Esophagus squamous epithelium (tissue), 5 donors: ENCODE results near the gene IRF4. TPM values are rescaled to one million over a fixed set of nuclear protein-coding genes. Genes with fewer than 3 reads are reported as not detected.

Source experiments
- DNase-seq: peaks from one replicate; lab custom pipeline; 2025; lab: John Stamatoyannopoulos, UW
- H3K27ac ChIP-seq, 4 donors: fragments of 200-600 bp; sonication (generic); one replicate each; pipeline ENCODE4 v1.5.1; 2016 to 2019; ENCODE audit warnings: mild to moderate bottlenecking in 1 of 4
- H3K27me3 ChIP-seq, 4 donors: fragments of 200-600 bp; sonication (generic); 1 replicate in 3 of 4; 2 replicates in 1 of 4; pipeline versions ENCODE4 v1.5.1 to v1.6.0; 2017 to 2021; ENCODE audit warnings: antibody characterized with exemption in 1 of 4
- H3K36me3 ChIP-seq, 3 donors: fragments of 200-600 bp; sonication (generic); one replicate each; pipeline ENCODE4 v1.5.1; 2016 to 2019
- H3K4me1 ChIP-seq, 3 donors: fragments of 200-600 bp; sonication (generic); one replicate each; pipeline ENCODE4 v1.5.1; 2017 to 2019
- H3K4me3 ChIP-seq, 4 donors: fragments of 200-600 bp; sonication (generic); 1 replicate in 3 of 4; 2 replicates in 1 of 4; pipeline ENCODE4 v1.5.1; 2016 to 2019; ENCODE audit warnings: mild to moderate bottlenecking in 2 of 4, moderate library complexity in 1 of 4
- H3K9me3 ChIP-seq, 3 donors: fragments of 200-600 bp; sonication (generic); one replicate each; pipeline ENCODE4 v1.5.1; 2016 to 2019
- CTCF ChIP-seq, 6 experiments: fragments of 450-650 bp in 4 of 6; fragments of 200-600 bp in 2 of 6; sonication (generic) in 2 of 6; IDR thresholded peaks; one replicate each; pipeline ENCODE4 v1.5.1; 2016 to 2019; ENCODE audit warnings: antibody characterized with exemption in 6 of 6, mild to moderate bottlenecking in 4 of 6, moderate library complexity in 4 of 6
- POLR2A ChIP-seq, 4 donors: fragments of 450-650 bp; IDR thresholded peaks; one replicate each; pipeline ENCODE4 v1.6.1; 2017; ENCODE audit warnings: antibody characterized with exemption in 4 of 4, mild to moderate bottlenecking in 4 of 4, moderate library complexity in 3 of 4
- WGBS, 2 donors: methylation state at CpG; one replicate each; pipeline ENCODE4 v1.1.5; 2018; 5-methylcytosine and 5-hydroxymethylcytosine counted together
- intact Hi-C: fragments of 100-400 bp; cut with DNase I; formaldehyde crosslinking; loops from one replicate; pipeline ENCODE4 v1.15.0; 2022
- total RNA-seq, 4 donors: library from RNA; depleted of rRNA; stranded (reverse); fragments of >200 nt; gene quantifications; one replicate each; pipeline ENCODE4 v1.1.0, GENCODE V29; 2016
- donor health status: DM: yes; HTN: yes; CAD: no.

Gene IRF4
- total RNA-seq, 4 donors from 2014 or later = 0.40 to 1.9 (median 1.2) TPM

DNA sequence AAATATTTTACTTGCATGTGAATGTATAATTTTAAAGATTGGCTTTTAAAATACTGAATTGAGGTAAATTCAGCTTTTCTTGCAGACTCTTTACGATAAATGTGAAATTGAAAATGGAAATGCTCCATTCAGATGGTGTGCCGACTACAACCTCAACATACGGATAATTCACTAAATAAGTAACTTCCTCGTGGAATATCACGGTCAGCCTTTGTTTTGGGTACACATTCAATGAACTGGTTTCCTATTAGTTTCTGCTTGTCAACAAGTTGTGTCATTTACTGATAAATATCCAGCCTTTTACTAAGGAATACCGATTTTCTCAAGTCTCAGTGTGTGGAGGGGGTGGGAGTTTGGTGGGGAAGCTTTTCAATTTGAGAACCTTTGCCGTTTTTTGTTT, 2.4 kb upstream of the IRF4 start:
- no peaks in the 10 kb centered on the region for H3K9me3 ChIP-seq
- intact Hi-C loops = no loop called here
- TF ChIP-seq POLR2A (IDR thresholded peaks at IDR 0.05) (no peak), CTCF (IDR thresholded peaks at IDR 0.05) (no peak)
- H3K36me3 ChIP-seq = no peaks in the 10 kb centered on the region
- no peak overlapping the region for H3K27ac ChIP-seq
- H3K4me3 ChIP-seq = no peak overlapping the region
- DNase-seq = no peak
- 76 to 82% methylated on average over 7 of the region's 7 CpGs for WGBS, 2 donors
- H3K27me3 ChIP-seq = peaks cover 9 to 99% (median 24%) of the 10 kb centered on the region in 4 donors
- H3K4me1 ChIP-seq = peaks cover 27 to 37% (median 28%) of the 10 kb centered on the region in 3 donors

GRCh38 chr6:389622-390021, 1.9 kb upstream of the IRF4 start:
- TF ChIP-seq POLR2A (IDR thresholded peaks at IDR 0.05) = no peak
- TF ChIP-seq CTCF (IDR thresholded peaks at IDR 0.05) = no peak
- no peak overlapping the region for H3K4me3 ChIP-seq
- no peak overlapping the region for H3K27ac ChIP-seq
- intact Hi-C loops = no loop called here
- H3K36me3 ChIP-seq = no peaks in the 10 kb centered on the region
- DNase-seq = no peak
- WGBS, 2 donors = 37 to 43% methylated on average over 8 of the region's 8 CpGs
- no peaks in the 10 kb centered on the region for H3K9me3 ChIP-seq
- peaks cover 9 to 99% (median 24%) of the 10 kb centered on the region in 4 donors for H3K27me3 ChIP-seq
- H3K4me1 ChIP-seq = peaks cover 27 to 39% (median 28%) of the 10 kb centered on the region in 3 donors

DNA sequence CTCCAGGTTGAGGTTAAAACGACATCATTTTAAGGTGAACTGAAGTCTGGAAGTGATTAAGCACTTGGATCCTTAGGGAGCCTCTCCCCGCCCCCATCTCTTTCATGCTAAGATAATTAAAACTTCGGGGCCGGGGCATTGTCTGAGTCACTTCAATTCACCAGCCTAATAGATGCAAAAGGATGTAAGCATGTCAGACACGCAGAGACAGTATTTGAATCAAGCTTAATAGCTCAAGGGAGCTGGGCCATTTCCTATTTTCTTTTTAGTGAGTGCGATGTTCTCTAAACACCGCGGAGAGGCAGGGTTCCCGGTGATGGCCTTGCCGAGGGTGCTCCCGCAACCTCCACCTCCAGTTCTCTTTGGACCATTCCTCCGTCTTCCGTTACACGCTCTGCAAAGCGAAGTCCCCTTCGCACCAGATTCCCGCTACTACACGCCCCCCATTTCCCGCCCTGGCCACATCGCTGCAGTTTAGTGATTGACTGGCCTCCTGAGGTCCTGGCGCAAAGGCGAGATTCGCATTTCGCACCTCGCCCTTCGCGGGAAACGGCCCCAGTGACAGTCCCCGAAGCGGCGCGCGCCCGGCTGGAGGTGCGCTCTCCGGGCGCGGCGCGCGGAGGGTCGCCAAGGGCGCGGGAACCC, 516 bp upstream of the IRF4 start:
- H3K9me3 ChIP-seq = no peaks in the 10 kb centered on the region
- TF ChIP-seq CTCF (IDR thresholded peaks at IDR 0.05) (no peak), POLR2A (IDR thresholded peaks at IDR 0.05) (no peak)
- H3K36me3 ChIP-seq = no peaks in the 10 kb centered on the region
- peaks cover 27 to 39% (median 28%) of the 10 kb centered on the region in 3 donors for H3K4me1 ChIP-seq
- peaks cover 9 to 99% (median 24%) of the 10 kb centered on the region in 4 donors for H3K27me3 ChIP-seq
- intact Hi-C loops = no loop called here
- peak overlapping the region in 2 of 4 donors; percentile 13 to 50 for H3K27ac ChIP-seq
- no peak for DNase-seq
- peak overlapping the region; percentile 31 to 61 (median 48) for H3K4me3 ChIP-seq
- 2 to 3% methylated on average over 16 to 19 of the region's 44 CpGs for WGBS, 2 donors

DNA sequence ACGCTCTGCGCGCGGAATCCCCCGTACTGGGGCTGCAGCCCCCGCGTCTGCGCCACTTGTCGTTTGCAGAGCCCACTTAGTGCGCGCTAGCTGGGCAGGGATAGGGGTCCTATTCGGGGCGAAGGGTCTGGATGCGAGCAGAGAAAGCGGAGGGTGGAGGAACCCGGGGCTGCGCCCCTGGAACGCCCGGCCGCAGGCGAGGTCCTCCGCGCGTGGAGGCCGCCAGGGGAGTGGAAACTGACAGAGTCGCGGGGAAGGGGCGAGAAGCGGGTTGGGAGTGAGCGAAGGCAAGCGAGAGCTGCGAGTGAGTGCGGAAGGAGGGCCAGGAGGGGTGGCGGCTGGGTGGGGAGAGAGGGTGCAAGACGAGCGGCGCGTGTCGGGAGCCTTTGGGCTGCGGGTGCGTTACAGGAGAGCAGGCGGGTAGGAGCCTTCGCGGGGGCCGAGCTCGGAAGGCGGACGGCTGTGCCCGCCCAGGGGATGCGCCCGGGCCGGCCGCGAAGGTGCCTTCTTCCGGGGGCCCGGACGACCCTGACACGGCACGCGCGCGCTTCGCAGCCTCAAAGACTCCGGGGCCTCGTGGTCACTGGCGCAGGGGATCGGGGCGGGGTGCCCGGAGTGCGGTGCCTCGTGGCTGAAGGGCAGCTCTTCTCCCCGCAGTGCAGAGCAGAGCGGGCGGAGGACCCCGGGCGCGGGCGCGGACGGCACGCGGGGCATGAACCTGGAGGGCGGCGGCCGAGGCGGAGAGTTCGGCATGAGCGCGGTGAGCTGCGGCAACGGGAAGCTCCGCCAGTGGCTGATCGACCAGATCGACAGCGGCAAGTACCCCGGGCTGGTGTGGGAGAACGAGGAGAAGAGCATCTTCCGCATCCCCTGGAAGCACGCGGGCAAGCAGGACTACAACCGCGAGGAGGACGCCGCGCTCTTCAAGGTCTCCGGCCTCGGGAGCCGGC, 1.2 kb downstream of the IRF4 start:
- WGBS, 2 donors = 3 to 8% methylated on average over 18 to 25 of the region's 108 CpGs
- H3K36me3 ChIP-seq = no peaks in the 10 kb centered on the region
- H3K27me3 ChIP-seq = peaks cover 9 to 99% (median 24%) of the 10 kb centered on the region in 4 donors
- intact Hi-C loops = no loop called here
- H3K4me1 ChIP-seq = peaks cover 27 to 39% (median 28%) of the 10 kb centered on the region in 3 donors
- H3K27ac ChIP-seq = peak overlapping the region in 3 of 4 donors; percentile 3 to 50 (median 46)
- DNase-seq = no peak
- TF ChIP-seq CTCF (IDR thresholded peaks at IDR 0.05) (no peak), POLR2A (IDR thresholded peaks at IDR 0.05) (no peak)
- no peaks in the 10 kb centered on the region for H3K9me3 ChIP-seq
- H3K4me3 ChIP-seq = peak overlapping the region; percentile 31 to 61 (median 48)
